ENCODE data around the gene FBXL16. TPM values are rescaled to one million over a fixed set of nuclear protein-coding genes. Genes with fewer than 3 reads are reported as not detected.
A peak's percentile ranks its signal among the peaks of the same experiment; 100 is the strongest.

The FBXL16 gene
- total RNA-seq, 2 donors from 2014 or later, result 1.3 to 1.7 TPM

- DNase-seq (ENCODE audit: low spot score), result no peak
- Histone ChIP-seq H3K36me3 (no peaks in the 10 kb centered on the region), H3K27me3 (peaks cover 12 to 62% of the 10 kb centered on the region in 2 donors), H3K27ac (no peak overlapping the region), H3K9me3 (no peaks in the 10 kb centered on the region), H3K4me1 (peaks cover 0 to 31% of the 10 kb centered on the region in 2 donors), H3K4me3 (peak overlapping the region in 1 of 2 donors; percentile 21)
- no peak for TF ChIP-seq CTCF (IDR thresholded peaks at IDR 0.05)
Measured at GRCh38 chr16:704552-705380, 835 bp downstream of the FBXL16 start.

- Histone ChIP-seq H3K4me1 (peaks cover 0 to 25% of the 10 kb centered on the region in 2 donors), H3K27me3 (peaks cover 12 to 57% of the 10 kb centered on the region in 2 donors), H3K4me3 (no peak overlapping the region), H3K27ac (no peak overlapping the region), H3K36me3 (no peaks in the 10 kb centered on the region), H3K9me3 (no peaks in the 10 kb centered on the region)
- TF ChIP-seq CTCF (IDR thresholded peaks at IDR 0.05), result no peak
- DNase-seq (ENCODE audit: low spot score), result no peak
Measured at GRCh38 chr16:704047-704446, 1.6 kb downstream of the FBXL16 start.

- H3K36me3 ChIP-seq, result no peaks in the 10 kb centered on the region
- DNase-seq (ENCODE audit: low spot score), result no peak
- no peaks in the 10 kb centered on the region for H3K9me3 ChIP-seq
- H3K27me3 ChIP-seq, result peaks cover 12 to 51% of the 10 kb centered on the region in 2 donors
- H3K4me3 ChIP-seq, result no peak overlapping the region
- no peak for TF ChIP-seq CTCF (IDR thresholded peaks at IDR 0.05)
- no peak overlapping the region for H3K27ac ChIP-seq
- peaks cover 0 to 25% of the 10 kb centered on the region in 2 donors for H3K4me1 ChIP-seq
Measured at GRCh38 chr16:703406-703805, 2.2 kb downstream of the FBXL16 start.

GRCh38 chr16:702341-702740 lies 3.3 kb downstream of the FBXL16 start:
- no peak for TF ChIP-seq CTCF (IDR thresholded peaks at IDR 0.05)
- Histone ChIP-seq H3K9me3 (no peaks in the 10 kb centered on the region), H3K27me3 (peaks cover 7 to 48% of the 10 kb centered on the region in 2 donors)

GRCh38 chr16:700684-701584 lies 4.7 kb downstream of the FBXL16 start:
- Histone ChIP-seq H3K36me3 (no peaks in the 10 kb centered on the region), H3K27me3 (peaks cover 4 to 39% of the 10 kb centered on the region in 2 donors), H3K4me3 (no peak overlapping the region), H3K4me1 (peaks cover 0 to 20% of the 10 kb centered on the region in 2 donors), H3K9me3 (no peaks in the 10 kb centered on the region), H3K27ac (no peak overlapping the region)
- no peak for DNase-seq (ENCODE audit: low spot score)
- TF ChIP-seq CTCF (IDR thresholded peaks at IDR 0.05), result no peak

More at GRCh38 chr16:702341-702740, 3.3 kb downstream of the FBXL16 start:
- no peaks in the 10 kb centered on the region for H3K36me3 ChIP-seq
- peaks cover 0 to 25% of the 10 kb centered on the region in 2 donors for H3K4me1 ChIP-seq
- no peak overlapping the region for H3K27ac ChIP-seq
- H3K4me3 ChIP-seq, result no peak overlapping the region
- no peak for DNase-seq (ENCODE audit: low spot score)

All from right atrium auricular region (tissue), 2 donors.